GM12875 (cell line): Measurements from ENCODE around the gene HPF1.
"Not testable (repeated sequence)": the region's sequence is repeated elsewhere in the genome, so short reads cannot be mapped to it uniquely, and the experiment has no call there.

ENCODE experiments used
- H3K4me3 ChIP-seq: one replicate; pipeline ENCODE4 v1.5.1; 2011; ENCODE audit warnings: low read depth, low read length, control low read depth
- TF ChIP-seq, protein P1 (sequence below): IDR thresholded peaks from 2 replicates; pipeline ENCODE4 v1.5.1; 2011; ENCODE audit warnings: low read depth, mild to moderate bottlenecking, control low read depth, inconsistent platforms, low read length, moderate library complexity, borderline replicate concordance; ENCODE audit not compliant: insufficient read depth

Gene HPF1

GRCh38 chr4:169791527-169792156 is 33.9 kb upstream of the HPF1 start:
- H3K4me3 ChIP-seq: no peak overlapping the region
- TF ChIP-seq, protein P1, sequence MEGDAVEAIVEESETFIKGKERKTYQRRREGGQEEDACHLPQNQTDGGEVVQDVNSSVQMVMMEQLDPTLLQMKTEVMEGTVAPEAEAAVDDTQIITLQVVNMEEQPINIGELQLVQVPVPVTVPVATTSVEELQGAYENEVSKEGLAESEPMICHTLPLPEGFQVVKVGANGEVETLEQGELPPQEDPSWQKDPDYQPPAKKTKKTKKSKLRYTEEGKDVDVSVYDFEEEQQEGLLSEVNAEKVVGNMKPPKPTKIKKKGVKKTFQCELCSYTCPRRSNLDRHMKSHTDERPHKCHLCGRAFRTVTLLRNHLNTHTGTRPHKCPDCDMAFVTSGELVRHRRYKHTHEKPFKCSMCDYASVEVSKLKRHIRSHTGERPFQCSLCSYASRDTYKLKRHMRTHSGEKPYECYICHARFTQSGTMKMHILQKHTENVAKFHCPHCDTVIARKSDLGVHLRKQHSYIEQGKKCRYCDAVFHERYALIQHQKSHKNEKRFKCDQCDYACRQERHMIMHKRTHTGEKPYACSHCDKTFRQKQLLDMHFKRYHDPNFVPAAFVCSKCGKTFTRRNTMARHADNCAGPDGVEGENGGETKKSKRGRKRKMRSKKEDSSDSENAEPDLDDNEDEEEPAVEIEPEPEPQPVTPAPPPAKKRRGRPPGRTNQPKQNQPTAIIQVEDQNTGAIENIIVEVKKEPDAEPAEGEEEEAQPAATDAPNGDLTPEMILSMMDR: no peak

DNA sequence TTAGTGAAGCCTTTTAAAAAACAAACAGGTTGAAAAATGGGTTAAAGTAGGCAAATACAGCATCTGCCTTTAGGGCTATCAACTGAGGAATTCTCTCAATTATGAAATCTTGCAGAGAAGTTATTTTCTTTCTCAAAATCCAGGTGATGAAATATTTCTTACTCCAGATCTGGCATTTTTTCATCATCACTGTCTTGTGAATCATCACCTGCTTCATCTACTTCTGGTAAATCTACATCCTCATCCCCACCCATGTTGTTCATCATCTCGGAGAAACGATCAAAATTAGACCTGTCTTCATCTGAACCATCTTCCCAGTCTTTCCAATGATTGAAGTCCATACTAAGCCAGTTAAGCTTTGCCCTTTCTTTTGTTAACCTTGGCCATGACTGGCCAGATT is 33.3 kb upstream of the HPF1 start:
- no peak overlapping the region for H3K4me3 ChIP-seq
- TF ChIP-seq, protein P1: no peak

DNA sequence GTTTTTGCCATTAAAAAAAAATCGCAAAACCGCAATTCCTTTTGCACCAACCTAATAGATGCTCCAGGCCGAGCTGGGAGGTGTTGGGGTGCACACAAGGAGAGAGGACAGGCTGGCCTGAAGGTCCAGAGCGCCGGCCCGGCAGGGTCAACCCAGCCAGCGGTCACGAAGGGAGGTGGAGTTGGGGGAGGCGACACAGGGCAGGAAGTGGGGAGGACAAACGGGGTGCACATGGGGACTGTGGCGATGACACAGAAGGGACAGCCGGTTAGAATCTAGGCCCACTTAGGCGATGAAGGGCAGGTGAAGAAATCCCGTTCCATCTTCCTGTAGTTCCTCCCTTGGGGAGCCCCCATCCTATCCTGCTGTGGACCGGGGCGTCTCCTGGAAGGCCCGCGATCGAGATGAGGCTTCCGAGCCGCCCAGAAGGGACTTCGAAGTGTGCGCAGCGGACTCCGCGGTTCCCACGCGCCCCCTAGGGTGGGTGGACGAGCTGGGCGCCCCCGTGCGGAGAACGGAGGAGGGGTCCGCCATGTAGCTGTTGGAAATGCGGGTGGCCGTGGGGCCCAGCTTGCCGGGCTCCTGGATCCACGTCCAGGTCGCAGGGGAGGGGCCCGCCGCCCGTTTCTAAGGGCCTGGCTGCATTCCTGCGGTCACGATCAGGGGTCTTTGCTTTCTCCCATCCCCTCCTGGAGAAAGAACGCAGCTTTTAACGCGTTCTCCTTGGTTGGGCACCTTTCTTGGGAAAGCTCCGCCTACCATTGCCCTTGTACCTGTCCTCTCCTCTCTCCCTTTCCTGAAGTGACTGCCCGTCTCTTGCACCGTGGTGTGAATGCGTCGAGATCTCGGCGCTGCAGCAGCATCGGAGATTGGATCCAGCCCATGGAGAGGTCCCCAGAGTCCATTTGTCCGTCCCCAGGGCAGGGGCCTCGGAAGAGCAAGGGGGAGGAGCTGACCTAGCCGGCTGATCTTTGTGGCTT is 17.0 kb upstream of the HPF1 start:
- H3K4me3 ChIP-seq: no peak overlapping the region
- TF ChIP-seq, protein P1: no peak

- H3K4me3 ChIP-seq: no peak overlapping the region
- TF ChIP-seq, protein P1: no peak
Measured at GRCh38 chr4:169773889-169774288, 16.1 kb upstream of the HPF1 start.

DNA sequence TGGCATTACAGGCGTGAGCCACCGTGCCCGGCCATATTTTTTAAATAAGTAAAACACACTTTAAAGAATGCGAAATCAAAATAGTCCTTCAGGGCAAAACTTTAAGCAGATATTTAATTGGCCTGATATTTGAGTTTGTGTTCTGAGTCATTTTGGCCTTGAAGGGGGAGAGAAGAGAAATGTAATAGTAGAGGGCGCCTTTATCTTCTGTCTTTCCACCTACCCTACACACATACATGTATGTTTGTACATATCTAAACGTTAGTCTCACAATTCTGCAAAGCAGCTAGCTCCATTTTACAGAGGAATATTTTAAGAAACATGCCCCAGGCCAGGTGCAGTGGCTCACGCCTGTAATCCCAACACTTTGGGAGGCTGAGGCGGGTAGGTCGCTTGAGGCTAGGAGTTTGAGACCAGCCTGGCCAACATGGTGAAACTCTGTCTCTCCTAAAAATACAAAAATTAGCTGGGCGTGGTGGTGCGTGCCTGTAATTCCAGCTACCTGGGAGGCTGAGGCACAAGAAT is 13.9 kb upstream of the HPF1 start:
- H3K4me3 ChIP-seq: not testable (repeated sequence)

DNA sequence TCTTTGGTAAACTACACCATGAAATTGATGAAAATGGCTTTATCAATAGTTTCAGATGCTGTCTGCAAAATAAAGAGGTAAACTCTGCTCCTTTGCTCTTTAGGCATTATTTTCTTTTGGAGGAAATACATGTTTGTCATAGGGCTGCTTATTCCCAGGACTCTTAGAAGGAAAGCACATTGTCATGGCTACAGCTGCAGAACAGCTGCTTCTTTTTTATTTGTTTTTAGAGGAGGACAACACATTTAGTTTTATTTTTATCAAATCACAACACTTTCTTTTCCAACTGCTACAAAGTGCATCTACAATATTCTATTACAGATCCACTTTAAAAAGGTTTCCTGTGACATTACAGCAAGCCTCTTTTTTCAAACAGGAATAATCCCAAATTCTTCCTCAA is 12.7 kb upstream of the HPF1 start:
- no peak overlapping the region for H3K4me3 ChIP-seq
- TF ChIP-seq, protein P1: no peak

DNA sequence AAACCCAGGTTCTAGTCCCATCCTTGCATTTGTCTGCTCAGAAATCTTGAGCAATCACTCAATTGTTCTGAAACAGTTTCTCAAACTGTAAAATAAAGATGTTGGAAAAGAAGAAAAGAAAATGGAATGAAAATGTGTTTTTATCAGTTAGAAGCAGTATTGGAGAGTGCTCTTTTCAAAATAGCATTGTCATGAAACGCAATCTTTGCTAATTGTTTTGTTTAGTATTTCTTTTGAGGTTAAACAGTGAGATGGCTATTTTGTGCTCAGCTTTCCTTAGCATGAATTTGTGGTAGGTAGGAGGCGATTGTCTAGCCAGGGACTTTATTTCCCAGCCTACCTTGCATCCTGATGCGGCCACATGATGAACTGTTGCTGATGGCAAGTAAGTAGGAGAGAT is 10.6 kb upstream of the HPF1 start:
- H3K4me3 ChIP-seq: no peak overlapping the region
- TF ChIP-seq, protein P1: no peak
